Endothelial cell of umbilical vein (primary cell): ENCODE results near the gene CACNG4. TPM values are rescaled to one million over a fixed set of nuclear protein-coding genes. Genes with fewer than 3 reads are reported as not detected.

ENCODE experiments used
- BruUV-seq: library from RNA; stranded (reverse); fragments of 400-500 nt; replicated peaks from 2 replicates; lab custom pipeline; 2021; lab: Mats Ljungman, UMichigan
- CTCF ChIA-PET: fragments of 300-600, 350-600 bp; sonication (Branson Sonifier 250); formaldehyde crosslinking; loops from one replicate; lab custom pipeline; 2021; ENCODE audit warnings: antibody characterized with exemption, inconsistent platforms; lab: Charles Lee
- POLR2A ChIA-PET: fragments of 300-600, 350-600 bp; sonication (Branson Sonifier 250); formaldehyde crosslinking; loops from one replicate; lab custom pipeline; 2021; ENCODE audit warnings: antibody characterized with exemption, inconsistent platforms; lab: Charles Lee
- DNase-seq: peaks from one replicate; pipeline ENCODE4 v3.0.0-alpha.2; 2011; ENCODE audit warnings: low read depth, low spot score
- FAIRE-seq: peaks from 2 replicates; lab custom pipeline; 2011; peaks lifted over from hg19 to GRCh38; lab: Jason Lieb, UNC
- H2AFZ ChIP-seq: 2 replicates; pipeline ENCODE4 v1.6.0; 2012; ENCODE audit warnings: low read depth, low read length, control low read depth, inconsistent platforms
- H3K27ac ChIP-seq: 2 replicates; pipeline ENCODE4 v1.5.1; 2011; ENCODE audit warnings: low read depth, mild to moderate bottlenecking, control low read depth, low read length, moderate library complexity; ENCODE audit not compliant: insufficient read depth
- H3K27me3 ChIP-seq, 2 experiments: 2 replicates each; pipeline versions ENCODE4 v1.6.0 to v1.6.1; 2011; ENCODE audit warnings: low read length in 2 of 2, mixed read lengths in 1 of 2; ENCODE audit not compliant: control insufficient read depth in 2 of 2, insufficient read depth in 2 of 2
- H3K36me3 ChIP-seq, 2 experiments: 2 replicates in 1 of 2; 3 replicates in 1 of 2; pipeline ENCODE4 v1.5.1; 2011; ENCODE audit warnings: low read length in 2 of 2, mild to moderate bottlenecking in 1 of 2, moderate library complexity in 1 of 2; ENCODE audit not compliant: control insufficient read depth in 2 of 2, insufficient read depth in 2 of 2; ENCODE audit errors: extremely low read depth in 1 of 2
- H3K4me1 ChIP-seq: 3 replicates; pipeline ENCODE4 v1.5.1; 2011; ENCODE audit warnings: mild to moderate bottlenecking, low read length; ENCODE audit not compliant: control insufficient read depth, insufficient read depth; ENCODE audit errors: extremely low read depth
- H3K4me2 ChIP-seq: 2 replicates; pipeline ENCODE4 v1.6.1; 2011; ENCODE audit warnings: low read length, control low read depth, mixed read lengths; ENCODE audit not compliant: insufficient read depth
- H3K4me3 ChIP-seq, 3 experiments: fragments of 200-600 bp in 1 of 3; sonication (generic), shearing (Covaris generic) in 1 of 3; replicated peaks in 1 of 3; 2 replicates each; pipeline ENCODE4 v1.5.1; 2011 to 2016; ENCODE audit warnings: control low read depth in 3 of 3, low read length in 3 of 3, mild to moderate bottlenecking in 2 of 3, inconsistent platforms in 1 of 3, low read depth in 1 of 3, moderate library complexity in 1 of 3; ENCODE audit not compliant: insufficient read depth in 1 of 3
- H3K79me2 ChIP-seq: 2 replicates; pipeline ENCODE4 v1.6.0; 2012; ENCODE audit warnings: low read length, inconsistent platforms; ENCODE audit not compliant: control insufficient read depth, insufficient read depth
- H3K9ac ChIP-seq: replicated peaks from 2 replicates; pipeline ENCODE3; 2011; ENCODE audit warnings: low read length, control low read depth; ENCODE audit not compliant: insufficient read depth; ENCODE audit errors: extremely low read depth
- H3K9me1 ChIP-seq: replicated peaks from 3 replicates; pipeline ENCODE4 v1.6.0; 2011; ENCODE audit warnings: mild to moderate bottlenecking, low read length; ENCODE audit not compliant: control insufficient read depth, insufficient read depth; ENCODE audit errors: extremely low read depth
- H3K9me3 ChIP-seq: replicated peaks from 2 replicates; pipeline ENCODE4 v1.5.1; 2012; ENCODE audit warnings: low read length, inconsistent platforms; ENCODE audit not compliant: control insufficient read depth, insufficient read depth
- H4K20me1 ChIP-seq: replicated peaks from 2 replicates; pipeline ENCODE3; 2011; ENCODE audit warnings: mild to moderate bottlenecking, low read length; ENCODE audit not compliant: control insufficient read depth, insufficient read depth; ENCODE audit errors: extremely low read depth
- CTCF ChIP-seq, 2 donors: IDR thresholded peaks; 1 replicate in 1 of 2; 2 replicates in 1 of 2; pipeline ENCODE4 v1.5.1; 2011; ENCODE audit warnings: low read length in 2 of 2, mild to moderate bottlenecking in 2 of 2, moderate library complexity in 2 of 2, control low read depth in 1 of 2, inconsistent platforms in 1 of 2, low read depth in 1 of 2; ENCODE audit not compliant: insufficient read depth in 1 of 2; ENCODE audit errors: extremely low read depth in 1 of 2
- EZH2 ChIP-seq: IDR thresholded peaks from 2 replicates; pipeline ENCODE4 v1.6.1; 2012; ENCODE audit warnings: borderline replicate concordance, low read depth, mild to moderate bottlenecking, moderate library complexity, low read length, inconsistent platforms; ENCODE audit not compliant: severe bottlenecking
- FOS ChIP-seq: IDR thresholded peaks from 2 replicates; pipeline ENCODE4 v1.6.1; 2011; ENCODE audit warnings: mild to moderate bottlenecking, low read length, moderate library complexity, borderline replicate concordance; ENCODE audit not compliant: insufficient read depth
- GATA2 ChIP-seq: IDR thresholded peaks from 2 replicates; pipeline ENCODE4 v1.7.0; 2011; ENCODE audit warnings: low read depth, mild to moderate bottlenecking, moderate library complexity, mixed read lengths, low read length; ENCODE audit not compliant: insufficient read length, insufficient read depth
- JUN ChIP-seq: IDR thresholded peaks from 2 replicates; pipeline ENCODE4 v1.6.1; 2011; ENCODE audit warnings: borderline replicate concordance, low read depth; ENCODE audit not compliant: insufficient read length, insufficient read depth
- MAX ChIP-seq: IDR thresholded peaks from 2 replicates; pipeline ENCODE4 v1.6.1; 2011; ENCODE audit not compliant: insufficient read depth, insufficient read length
- MYC ChIP-seq: IDR thresholded peaks from one replicate; pipeline ENCODE4 v1.6.1; 2011; ENCODE audit warnings: mild to moderate bottlenecking, low read depth, low read length
- POLR2A ChIP-seq: IDR thresholded peaks from 2 replicates; pipeline ENCODE4 v1.6.1; 2012; ENCODE audit warnings: low read depth, mild to moderate bottlenecking, control low read depth, low read length
- POLR2AphosphoS5 ChIP-seq: IDR thresholded peaks from 2 replicates; pipeline ENCODE4 v1.6.1; 2012; ENCODE audit warnings: low read depth, mild to moderate bottlenecking, control low read depth, low read length, moderate library complexity; ENCODE audit not compliant: insufficient read depth
- dilution Hi-C: fragments of 300-500 bp; cut with MboI; formaldehyde crosslinking; loops from one replicate; pipeline ENCODE4 v1.15.0; 2019; ENCODE audit warnings: low sequenced_read_pairs; ENCODE audit not compliant: extremely low pct_ligation_motif_present
- intact Hi-C: fragments of 100-400 bp; cut with micrococcal nuclease; formaldehyde crosslinking; loops from one replicate; pipeline ENCODE4 v1.10.0; 2022
- polyA plus RNA-seq, 4 experiments: library from polyadenylated mRNA; depleted of rRNA in 3 of 4; stranded (reverse) in 3 of 4; unstranded in 1 of 4; fragments of >200 nt; gene quantifications; 2 replicates each; pipeline versions ENCODE4 v1.2.1 to v1.2.3, GENCODE V29; 2011 to 2012; ENCODE audit warnings: missing spikeins in 1 of 4
- total RNA-seq: library from RNA; stranded (reverse); gene quantifications from 2 replicates; pipeline ENCODE4 v1.2.3, GENCODE V29; 2021

Gene CACNG4
- total and polyA plus RNA-seq, 2 donors (not counting 3 experiments of a cell fraction or from before 2014, with no cell fraction given): not detected

- intact Hi-C loops: no loop called here
- Histone ChIP-seq H3K79me2 (no peaks in the 10 kb centered on the region), H3K9me1 (no peaks in the 10 kb centered on the region), H3K4me2 (no peak overlapping the region), H3K36me3 (no peaks in the 10 kb centered on the region), H3K9me3 (no peaks in the 10 kb centered on the region), H3K27ac (no peak overlapping the region), H3K4me1 (no peaks in the 10 kb centered on the region), H3K4me3 (no peak overlapping the region), H2AFZ (no peak overlapping the region), H4K20me1 (no peaks in the 10 kb centered on the region), H3K9ac (no peak overlapping the region), H3K27me3 (peaks cover 11 to 12% of the 10 kb centered on the region in 2 experiments)
- no peak for TF ChIP-seq CTCF (IDR thresholded peaks at IDR 0.05; ENCODE audit: extremely low read depth in 1 of 2, insufficient read depth in 1 of 2, low read depth in 1 of 2, low read length in 2 of 2)
- TF ChIP-seq POLR2A: no peak
- TF ChIP-seq MAX: no peak
- TF ChIP-seq POLR2AphosphoS5: no peak
- no peak for TF ChIP-seq JUN
- TF ChIP-seq FOS: no peak
- TF ChIP-seq EZH2: no peak
- TF ChIP-seq MYC: no peak
- TF ChIP-seq GATA2: no peak
- ChIA-PET POLR2A (no interaction called here), CTCF (no interaction called here)
- no TSS peak for BruUV-seq
- no peak for FAIRE-seq
- dilution Hi-C loops: no loop called here
- DNase-seq: no peak
These were observed 20.2 kb downstream of the CACNG4 start for GRCh38 chr17:66984730-66985129.
